Activated CD8-positive, alpha-beta memory T cell treated with anti-CD3 and anti-CD28 coated beads, Interleukin-2, amount 50 U/mL, for 24 hours (primary cell): Measurements from ENCODE around the gene CNN2.

Source experiments
- DNase-seq: peaks from one replicate; pipeline ENCODE4 v3.0.0-alpha.2; 2020; ENCODE audit errors: extremely low read depth

Gene CNN2

DNA sequence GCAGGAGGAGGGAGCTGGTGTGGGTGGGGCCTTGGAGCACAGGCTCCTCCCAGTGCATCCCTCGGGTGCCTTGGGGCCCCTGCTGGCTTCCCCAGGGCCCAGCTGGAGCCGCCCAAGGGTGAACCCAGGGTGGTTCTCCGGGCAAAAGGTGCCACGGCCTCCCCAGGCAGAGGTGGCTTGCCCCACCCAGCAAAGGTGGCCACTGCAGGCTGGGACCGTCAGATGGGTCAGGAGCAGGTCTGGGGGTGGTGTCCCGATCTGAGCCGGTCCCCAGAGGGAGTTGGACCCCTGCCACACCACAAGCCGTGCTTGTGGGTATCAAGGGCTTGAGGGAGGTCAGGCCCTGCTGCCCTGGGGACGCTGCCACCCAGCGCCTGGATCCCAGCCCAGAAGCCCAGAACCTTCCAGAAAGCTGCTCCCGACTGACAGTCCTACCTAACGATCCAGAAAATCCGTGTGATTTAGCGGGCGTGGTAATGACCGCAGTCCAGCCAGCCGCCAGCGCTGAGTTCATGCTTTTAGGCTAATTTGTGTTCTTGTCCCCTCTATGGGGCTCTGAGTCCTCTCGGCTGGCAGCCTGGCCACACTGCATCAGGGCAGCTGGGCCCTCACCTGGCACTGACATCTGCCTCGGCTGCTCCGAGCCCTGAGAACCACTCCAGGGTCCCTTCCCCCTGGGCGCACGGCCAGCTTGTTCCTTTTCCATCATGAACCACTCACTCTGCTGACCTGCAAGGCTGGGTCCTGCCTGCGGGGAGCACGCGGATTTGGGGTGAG lies 31.2 kb upstream of the CNN2 start:
- DNase-seq, result no peak

DNA sequence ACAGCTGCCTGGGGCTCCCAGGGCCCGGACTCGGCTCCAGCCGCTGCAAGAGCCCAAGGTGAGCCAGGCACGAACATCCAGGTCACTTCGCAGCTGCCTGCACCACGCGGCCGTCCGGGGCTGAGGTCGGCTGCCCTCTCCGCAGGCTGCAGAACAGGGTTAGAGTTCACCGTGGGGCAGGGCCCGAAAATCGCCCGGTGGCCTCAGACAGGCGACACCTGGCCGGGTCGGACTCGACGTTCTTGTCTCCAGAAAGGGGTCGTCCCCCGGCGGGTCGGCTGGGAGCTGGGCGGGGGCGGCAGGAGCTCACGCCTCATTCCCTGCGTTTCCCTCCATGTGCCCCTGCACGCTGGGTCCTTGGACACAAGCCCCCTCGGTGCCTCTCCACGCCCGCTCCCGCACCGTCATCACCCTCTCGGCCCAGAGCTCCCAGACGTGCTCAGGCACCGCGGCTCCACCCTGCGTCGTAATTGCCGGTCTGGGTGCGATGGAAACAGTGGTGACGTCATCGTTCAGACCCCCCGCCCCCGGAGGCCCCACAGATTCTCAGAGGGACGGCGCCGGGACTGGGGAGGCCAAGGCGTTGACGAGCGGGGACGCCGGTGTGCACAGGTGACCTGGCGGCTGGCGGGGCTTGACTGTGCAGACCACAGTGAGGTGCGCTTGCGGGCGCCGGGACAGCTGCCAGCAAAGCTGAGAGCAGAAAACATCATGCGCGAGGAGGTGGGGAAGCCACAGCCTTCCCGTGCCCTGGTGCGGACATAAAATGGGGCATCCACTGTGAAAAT lies 30.2 kb upstream of the CNN2 start:
- peak; percentile 39 for DNase-seq

GRCh38 chr19:998064-998463 lies 28.3 kb upstream of the CNN2 start:
- DNase-seq, result no peak

DNA sequence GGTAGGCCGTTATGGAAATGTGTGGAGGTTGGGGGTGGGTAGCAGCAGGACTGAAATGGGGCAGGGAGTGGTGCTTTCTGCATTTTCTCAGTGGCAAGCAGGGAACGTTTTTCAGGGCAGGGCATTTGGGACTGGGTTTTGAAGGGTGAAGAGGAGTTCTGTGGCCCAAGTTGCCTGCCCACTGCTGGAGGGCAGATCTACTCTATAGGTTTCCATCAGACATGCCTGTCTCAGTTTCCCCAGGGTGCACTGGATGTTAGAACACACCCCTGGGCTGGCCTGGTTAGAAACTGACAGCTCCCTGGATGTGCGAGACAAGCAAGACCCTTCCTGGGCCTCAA lies 27.1 kb upstream of the CNN2 start:
- no peak for DNase-seq

DNA sequence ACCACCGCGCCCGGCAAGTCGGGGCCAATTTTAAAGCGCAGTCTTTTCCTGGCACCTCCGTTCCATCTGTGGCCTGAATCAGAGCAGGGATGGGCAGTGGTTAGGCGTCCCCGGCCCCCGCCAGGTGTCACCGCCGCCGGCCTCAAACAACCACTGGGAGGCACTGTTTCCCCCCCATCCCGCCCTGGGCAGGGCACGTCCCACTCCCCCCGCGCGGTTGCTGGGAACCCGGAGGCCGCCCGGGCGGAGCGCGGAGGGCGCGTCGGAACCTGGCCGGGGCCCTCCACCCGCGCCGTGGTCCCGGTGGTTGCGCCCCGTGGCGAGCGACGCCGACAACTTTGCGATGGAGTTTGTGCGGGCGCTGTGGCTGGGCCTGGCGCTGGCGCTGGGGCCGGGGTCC lies 26.3 kb upstream of the CNN2 start, which contains the start of gene GRIN3B:
Gene GRIN3B, plus strand, starts transcription at position 325 of the 400 bp plus-strand sequence. Its CDS starts 19 bp downstream, at position 344.
- DNase-seq, result no peak

DNA sequence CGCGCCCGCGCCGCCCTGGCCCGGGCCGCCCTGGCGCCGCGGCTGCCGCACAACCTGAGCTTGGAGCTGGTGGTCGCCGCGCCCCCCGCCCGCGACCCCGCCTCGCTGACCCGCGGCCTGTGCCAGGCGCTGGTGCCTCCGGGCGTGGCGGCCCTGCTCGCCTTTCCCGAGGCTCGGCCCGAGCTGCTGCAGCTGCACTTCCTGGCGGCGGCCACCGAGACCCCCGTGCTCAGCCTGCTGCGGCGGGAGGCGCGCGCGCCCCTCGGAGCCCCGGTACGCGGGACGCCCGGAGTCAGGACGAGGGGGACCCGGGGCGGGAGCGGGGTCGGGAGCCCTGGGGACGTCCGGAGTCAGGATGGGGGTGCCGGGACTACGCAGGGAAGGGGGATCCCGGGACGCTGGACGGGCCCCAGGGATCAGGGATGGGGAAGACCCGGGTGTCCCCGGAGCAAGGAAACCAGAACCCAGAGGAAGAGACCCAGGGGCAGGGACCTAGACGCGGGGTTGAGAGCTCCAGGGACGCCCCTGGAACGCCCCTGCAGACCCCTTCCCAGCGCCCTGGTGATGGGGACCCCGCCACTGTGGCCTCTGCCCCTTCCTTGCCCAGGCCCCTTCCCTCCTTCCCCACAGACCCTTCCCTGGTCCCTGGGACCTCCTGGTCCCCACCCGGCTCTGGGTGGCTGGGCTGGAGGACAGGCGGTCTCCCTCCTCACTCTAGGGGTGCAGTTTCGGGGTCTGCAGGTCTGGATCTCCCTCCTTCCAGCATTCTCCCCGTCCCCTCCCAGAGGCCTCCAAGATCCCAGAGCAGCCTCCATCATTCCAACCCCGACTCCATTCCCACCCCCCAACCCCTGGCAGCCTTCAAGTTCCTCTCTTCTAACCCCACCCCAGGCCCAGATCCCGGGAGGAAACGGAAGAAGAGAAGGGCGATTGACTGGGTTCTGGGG lies 25.5 kb upstream of the CNN2 start:
- DNase-seq, result no peak

- DNase-seq, result peak; percentile 30
These were observed 24.8 kb upstream of the CNN2 start for GRCh38 chr19:1001538-1002166.

- no peak for DNase-seq
These were observed 23.8 kb upstream of the CNN2 start for GRCh38 chr19:1002600-1002999.

GRCh38 chr19:1003283-1003682 lies 23.1 kb upstream of the CNN2 start:
- no peak for DNase-seq

DNA sequence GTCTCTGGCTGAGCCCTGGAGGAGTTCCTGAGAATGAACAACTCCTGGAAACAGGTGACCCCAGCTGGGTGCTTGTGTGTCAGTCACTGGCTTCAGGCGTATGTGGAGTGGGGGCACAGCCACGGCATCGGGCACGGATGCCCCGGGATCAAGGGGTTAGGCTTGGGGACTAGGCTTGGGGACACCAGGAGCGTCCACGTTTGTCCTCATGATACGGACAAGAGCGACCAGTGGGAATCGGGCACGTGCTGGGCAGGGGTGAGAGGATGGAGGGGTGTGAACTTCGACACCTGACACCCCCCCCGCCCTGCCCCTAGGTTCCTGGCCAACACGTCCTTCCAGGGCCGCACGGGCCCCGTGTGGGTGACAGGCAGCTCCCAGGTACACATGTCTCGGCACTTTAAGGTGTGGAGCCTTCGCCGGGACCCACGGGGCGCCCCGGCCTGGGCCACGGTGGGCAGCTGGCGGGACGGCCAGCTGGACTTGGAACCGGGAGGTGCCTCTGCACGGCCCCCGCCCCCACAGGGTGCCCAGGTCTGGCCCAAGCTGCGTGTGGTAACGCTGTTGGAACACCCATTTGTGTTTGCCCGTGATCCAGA lies 22.1 kb upstream of the CNN2 start:
- DNase-seq, result no peak

DNA sequence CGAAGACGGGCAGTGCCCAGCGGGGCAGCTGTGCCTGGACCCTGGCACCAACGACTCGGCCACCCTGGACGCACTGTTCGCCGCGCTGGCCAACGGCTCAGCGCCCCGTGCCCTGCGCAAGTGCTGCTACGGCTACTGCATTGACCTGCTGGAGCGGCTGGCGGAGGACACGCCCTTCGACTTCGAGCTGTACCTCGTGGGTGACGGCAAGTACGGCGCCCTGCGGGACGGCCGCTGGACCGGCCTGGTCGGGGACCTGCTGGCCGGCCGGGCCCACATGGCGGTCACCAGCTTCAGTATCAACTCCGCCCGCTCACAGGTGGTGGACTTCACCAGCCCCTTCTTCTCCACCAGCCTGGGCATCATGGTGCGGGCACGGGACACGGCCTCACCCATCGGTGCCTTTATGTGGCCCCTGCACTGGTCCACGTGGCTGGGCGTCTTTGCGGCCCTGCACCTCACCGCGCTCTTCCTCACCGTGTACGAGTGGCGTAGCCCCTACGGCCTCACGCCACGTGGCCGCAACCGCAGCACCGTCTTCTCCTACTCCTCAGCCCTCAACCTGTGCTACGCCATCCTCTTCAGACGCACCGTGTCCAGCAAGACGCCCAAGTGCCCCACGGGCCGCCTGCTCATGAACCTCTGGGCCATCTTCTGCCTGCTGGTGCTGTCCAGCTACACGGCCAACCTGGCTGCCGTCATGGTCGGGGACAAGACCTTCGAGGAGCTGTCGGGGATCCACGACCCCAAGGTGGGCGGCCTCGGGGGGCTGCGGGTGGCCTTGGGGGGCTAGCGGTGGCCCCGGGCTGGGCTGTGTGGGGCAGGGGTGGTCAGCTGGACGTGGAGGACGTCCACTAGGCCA lies 21.4 kb upstream of the CNN2 start:
- DNase-seq, result no peak

DNA sequence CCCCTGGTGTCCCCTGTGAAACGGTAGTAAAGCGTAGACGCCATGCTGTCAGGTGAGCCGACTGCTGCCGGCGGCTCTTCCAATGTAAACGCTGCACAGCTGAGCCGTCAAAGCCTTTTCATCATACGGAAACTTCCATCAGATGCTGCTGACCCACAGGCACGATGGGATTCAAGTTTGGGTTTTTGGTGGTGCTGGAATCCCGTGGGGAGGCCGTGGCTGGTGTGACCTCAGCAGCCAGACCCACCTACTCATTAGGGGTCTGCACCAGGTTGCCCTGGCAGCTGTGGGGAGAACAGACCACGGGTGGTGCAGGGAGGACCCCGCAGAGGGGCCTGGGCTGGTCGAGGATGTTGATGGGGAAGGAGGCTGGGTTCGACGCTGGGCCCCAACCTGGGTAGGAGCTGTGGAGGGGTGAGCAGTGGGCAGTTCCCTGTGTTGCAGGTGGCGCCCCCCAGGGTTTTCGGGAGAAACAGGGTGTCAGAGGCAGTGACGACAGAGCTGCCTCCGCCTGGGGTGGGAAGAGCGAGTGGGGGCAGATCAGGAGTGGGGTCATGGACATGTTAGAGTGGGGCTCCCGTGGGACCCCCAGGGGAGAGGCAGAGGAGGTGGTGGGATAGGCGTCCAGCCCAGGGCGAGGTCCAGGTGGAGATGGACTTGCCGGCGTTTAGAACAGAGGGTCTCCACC lies 19.6 kb upstream of the CNN2 start:
- no peak for DNase-seq

DNA sequence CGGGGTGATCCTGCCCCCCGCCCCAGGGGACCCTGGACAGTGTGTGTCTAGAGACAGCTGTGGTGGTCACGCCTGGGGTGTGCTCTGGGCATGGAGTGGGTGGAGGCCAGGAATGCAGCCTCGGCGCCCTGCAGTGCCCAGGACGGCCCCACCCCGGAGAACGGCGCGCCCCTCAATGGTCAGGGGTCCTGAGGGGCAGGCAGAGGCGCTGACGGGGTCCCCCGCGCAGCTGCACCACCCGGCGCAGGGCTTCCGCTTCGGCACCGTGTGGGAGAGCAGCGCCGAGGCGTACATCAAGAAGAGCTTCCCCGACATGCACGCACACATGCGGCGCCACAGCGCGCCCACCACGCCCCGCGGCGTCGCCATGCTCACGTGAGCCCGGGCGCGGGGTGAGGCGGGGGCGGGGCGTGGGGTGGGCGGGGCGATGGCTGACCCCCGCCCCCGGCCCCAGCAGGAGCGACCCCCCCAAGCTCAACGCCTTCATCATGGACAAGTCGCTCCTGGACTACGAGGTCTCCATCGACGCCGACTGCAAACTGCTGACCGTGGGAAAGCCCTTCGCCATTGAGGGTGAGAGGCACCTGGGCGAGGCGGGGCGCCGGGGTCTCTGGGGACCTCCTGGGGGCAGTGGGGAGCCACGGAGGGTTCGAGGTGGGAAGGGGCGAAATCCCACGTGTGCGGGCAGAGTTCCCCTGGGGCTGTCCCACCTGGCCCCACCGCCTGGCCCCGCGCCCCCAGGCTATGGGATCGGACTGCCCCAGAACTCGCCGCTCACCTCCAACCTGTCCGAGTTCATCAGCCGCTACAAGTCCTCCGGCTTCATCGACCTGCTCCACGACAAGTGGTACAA lies 18.8 kb upstream of the CNN2 start:
- no peak for DNase-seq

GRCh38 chr19:1008268-1009040 lies 18.0 kb upstream of the CNN2 start:
- no peak for DNase-seq

GRCh38 chr19:1009041-1009980 lies 17.1 kb upstream of the CNN2 start:
- DNase-seq, result no peak

- no peak for DNase-seq
These were observed 16.3 kb upstream of the CNN2 start for GRCh38 chr19:1009981-1010538.
